Activated effector memory CD4-positive, alpha-beta T cell treated with anti-CD3 and anti-CD28 coated beads, Interleukin-2, amount 50 U/mL, for 16 hours (primary cell): ENCODE results near the gene CAPN2.
"Not testable (repeated sequence)": the region's sequence is repeated elsewhere in the genome, so short reads cannot be mapped to it uniquely, and the experiment has no call there.

Experiments used
- DNase-seq: peaks from one replicate; pipeline ENCODE4 v3.0.0-alpha.2; 2020

CAPN2 gene

DNA sequence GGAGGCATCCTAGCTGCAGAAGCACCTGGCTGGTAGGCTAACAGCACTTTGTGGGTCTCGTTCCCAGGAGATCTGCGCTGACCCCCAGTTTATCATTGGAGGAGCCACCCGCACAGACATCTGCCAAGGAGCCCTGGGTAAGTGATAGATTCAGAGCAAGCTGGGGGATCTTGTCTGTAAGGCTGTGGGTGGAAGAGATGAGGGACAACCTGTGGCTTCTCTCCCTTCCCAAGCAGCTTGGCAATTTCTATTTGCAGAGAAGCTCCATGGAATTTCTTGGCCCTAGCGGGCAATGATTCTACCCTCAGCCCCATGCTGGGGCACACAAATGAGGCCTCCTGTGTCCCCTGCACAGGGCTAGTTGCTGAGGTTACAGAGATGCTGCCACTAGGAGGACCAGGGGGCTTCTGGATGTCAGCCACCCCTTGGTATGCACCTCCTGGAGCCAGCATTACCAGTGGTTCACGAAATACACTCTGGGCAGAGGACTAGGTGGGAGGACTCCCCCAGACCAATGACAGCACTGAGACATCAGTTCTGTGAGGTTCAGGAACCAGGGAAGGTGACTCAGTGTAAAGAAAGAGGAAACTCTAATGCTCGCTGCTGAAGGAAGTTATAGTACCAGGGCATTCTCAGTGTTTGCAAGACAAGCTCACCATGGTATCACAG is 5.5 kb downstream of the CAPN2 start:
- DNase-seq, result no peak

DNA sequence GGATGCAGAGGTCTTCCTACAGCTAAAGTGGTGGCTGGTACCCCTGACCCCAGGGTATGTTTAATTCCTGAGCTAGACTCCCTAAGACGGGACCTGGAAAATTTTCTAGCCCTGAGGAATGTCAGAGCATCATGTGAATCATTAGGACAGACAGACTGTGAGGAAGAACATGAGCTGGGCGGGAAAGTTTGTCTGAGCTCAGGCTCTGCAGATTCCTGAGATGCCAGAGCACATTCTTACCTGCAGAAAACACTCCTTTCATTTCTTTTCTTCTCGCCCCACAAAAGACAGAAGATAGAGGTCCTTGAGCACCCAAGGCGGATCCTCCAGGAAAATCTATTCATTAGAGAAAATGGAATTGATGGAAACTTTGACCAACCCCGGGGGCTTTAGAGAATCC is 6.5 kb downstream of the CAPN2 start:
- no peak for DNase-seq

DNA sequence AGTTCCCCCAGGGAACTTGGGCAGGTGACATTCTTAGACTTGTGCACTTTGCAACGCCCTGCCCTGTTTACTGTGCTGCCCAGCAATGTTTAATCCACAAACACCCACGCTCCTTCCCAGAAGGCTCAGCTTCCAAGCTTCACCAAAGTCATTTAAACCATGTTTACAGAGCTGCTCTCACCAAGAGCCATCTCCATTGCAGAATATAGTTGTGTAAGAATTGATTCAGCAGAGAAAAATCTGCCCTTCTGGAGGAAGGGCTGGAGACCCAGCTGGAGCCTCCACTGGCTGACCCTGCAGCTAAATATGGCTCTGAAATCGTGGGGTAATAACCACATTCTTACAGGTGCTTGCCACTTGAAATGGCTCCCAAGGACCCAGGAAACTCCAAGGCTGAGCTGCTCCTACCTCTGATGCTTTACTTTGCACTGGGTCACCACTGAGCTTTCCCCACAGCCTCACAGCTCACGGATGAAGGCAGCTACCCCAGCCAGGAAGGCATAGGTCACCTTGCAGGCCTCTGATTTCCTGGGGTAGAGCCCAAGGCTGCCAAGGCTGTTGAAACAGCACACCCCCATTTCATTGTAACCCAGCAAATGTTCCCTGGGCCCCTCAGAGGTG is 8.7 kb downstream of the CAPN2 start:
- DNase-seq, result peak; percentile 57

DNA sequence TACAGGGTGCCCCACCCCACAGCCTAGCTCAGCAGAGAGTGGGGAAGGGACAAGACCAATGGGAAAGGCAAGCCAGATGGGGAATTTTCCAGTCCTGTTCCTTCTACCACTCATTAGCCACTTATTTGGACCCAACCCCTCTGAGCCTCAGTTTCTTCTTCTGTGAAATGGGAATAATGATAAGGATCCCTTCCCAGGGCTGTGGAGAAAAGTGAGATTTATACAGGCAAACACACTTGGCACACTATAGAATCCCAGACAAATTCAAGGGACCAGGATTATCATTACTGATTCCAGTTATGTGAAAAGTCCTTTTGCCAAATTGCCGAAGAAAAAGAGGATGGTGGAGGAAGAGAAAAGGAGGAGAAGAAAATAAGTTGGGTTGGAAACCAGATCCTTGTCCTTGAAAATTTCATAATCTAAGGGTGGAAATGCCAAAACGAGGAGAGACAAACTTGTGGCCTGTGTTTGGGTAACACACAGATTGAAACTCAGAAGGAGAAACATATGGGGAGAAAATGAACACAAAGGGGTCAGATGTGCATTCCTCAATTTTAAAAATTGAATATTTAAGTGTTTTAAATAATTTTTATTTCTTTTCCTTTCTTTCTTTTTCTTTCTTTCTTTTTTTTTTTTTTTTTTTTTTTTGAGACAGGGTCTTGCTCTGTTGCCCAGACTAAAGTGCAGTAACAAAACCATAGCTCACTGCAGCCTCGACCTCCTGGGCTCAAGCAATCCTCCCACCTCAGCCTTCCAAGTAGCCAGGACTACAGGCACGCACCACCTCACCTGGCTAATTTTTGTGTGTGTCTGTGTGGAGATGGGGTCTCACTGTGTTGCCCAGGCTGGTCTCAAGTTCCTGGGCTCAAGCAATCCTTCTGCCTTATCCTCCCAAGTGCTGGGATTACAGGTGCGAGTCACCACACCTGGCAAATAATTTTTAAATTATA is 9.6 kb downstream of the CAPN2 start:
- DNase-seq, result no peak

DNA sequence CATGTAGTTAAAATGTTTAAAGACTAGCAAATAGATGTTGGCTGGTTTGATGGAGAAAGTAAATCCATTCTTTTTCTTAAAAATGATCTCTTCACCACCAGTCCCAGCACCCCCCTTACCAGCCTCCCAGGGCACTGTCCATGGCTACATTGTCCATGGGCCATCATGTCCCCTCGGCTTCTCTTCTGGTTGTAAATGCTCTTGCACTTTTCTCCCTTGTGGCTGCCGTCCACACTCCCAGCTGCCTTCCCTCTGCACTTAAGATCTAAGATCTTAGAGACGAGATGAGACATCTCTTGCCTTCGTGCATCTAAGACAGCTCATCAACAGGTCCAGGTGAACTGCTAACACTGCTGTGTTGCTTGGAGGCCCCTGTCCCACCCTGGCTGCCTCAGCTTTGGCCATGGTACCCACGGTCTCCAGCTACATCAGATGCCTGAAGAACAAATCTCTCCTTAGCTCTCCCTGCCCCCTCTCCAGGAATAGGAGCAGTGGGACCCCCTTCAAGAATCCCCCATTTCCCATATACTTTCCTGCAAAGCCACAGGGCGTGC is 11.1 kb downstream of the CAPN2 start:
- no peak for DNase-seq

DNA sequence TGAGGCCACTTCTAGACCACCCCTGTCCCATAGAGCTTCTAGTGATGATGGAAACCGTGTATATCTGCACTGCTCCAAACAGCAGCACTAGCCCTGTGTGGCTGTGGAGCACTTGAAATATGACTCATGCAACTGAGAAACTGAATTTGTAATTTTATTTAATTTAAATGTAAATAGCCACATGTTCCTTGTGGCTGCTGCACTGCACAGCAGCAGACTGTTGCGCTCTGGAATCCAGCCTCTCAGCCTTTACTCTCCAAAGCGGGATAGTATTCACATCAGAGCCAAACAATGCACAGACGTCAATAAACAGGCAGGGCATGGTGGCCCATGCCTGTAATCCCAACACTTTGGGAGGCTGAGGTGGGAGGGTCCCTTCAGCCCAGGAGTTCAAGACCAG is 12.0 kb downstream of the CAPN2 start:
- DNase-seq, result no peak

DNA sequence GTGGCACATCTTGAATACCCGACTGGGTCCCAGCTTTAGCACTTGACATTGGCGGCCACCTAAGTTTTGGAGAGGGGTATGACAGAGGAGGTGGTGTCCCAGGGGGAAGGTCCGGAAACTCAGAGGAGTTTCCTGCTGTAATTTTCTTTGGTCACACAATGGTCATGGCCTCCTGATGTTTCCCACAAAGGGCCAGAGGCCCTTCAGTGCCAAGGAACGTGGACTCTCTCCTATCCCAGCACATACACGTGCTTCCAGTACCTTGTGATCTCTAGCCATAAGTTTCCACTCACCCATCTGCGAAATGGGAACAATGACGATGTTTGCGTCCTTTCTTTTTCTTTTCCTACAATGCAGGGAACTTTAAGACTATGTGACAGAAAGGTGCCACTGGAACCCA is 13.2 kb downstream of the CAPN2 start:
- DNase-seq, result no peak

DNA sequence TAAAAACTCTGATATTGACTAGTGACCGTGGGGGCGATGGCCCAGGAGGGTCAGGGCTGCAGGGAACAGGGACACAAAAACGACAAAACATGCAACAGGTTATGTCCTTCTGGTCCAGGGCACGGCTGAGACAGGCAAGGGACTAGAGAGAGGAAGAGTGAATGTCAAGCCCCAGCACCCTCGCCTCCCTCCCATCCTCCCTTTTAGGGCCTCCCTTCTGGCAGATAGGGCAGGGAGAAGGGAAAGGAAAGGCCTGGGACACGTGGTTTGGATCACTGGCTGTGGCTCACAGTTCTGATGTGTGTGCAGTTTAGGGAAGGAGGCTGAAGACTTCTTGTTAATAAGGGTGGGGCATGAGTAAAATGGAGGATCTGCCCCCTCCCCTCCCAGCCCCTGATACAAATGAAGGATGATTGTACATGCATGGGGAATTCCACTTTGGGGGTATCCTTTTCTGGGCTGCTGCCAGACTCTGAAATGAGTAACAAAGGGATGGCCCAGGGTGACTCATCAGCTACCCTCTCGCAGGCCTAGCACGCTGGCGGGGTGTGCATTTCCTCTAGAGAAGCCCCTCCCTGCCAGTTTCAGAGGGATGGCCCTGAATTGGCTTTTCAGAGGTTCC is 14.2 kb downstream of the CAPN2 start:
- DNase-seq, result peak; percentile 95

DNA sequence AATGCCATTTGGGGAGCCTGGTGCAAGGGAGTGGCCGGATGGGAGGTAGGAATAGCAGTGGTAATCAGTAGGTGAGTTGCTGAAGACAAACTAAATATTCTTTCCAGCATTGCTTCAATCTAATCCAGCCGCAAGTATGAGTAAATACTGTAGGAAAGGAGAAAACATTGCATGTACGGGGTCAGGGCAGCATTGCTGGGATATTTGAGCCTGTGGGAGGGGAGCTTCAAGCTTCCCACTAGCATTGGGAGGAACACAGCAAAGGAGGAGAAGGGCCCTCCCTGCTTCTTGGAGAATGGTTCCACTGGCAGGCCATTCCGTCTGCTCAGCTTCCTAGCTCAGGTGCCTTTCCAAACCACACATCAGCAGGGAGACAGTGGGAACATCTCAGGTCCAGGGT is 15.2 kb downstream of the CAPN2 start:
- no peak for DNase-seq

DNA sequence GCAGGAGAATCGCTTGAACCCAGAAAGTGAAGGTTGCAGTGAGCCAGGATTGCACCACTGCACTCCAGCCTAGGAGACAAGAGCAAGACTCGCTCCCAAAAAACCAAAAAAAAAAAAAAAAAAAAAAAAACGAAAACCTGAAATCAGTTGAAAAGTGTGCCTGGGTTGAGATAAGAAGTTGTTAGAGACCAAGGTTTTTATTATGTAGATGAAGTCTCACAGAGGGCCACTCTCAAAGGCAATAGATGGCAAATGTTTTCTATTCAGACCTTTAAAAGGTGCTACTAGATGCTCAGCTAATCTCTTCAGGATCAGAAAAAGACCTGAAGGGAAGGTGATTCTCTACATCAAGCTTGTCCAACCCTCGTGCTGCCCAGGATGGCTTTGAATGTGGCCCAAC is 17.6 kb downstream of the CAPN2 start:
- no peak for DNase-seq

DNA sequence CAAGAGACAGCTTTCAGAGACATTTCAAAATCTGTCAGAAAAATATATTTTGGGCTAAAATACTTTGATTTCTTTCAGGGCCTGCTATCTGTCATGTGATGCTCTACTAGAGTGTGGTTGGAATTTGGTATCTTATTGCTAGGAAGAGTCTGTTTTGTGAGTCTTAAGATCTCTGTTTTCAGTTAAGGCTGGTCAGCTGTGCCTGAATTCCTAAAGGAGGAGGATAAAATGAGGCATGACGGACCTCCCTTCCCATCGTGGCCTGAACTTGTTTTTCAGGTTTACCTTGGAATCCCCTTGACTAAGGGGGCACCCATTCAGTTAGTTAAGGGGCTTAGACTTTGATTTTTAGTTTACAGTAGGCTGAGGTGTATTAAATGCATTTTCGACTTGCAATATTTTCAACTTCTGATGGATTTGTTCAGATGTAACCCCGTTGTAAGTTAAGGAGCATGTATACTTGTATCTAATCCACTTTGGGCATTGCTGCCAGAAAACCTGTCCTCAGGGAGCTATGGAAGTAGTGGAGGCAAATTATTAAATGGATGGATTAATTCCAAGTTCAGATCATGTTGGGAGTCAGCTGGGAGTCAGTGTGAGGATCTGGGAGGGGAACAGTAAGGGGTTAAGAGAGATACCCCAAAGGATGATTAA is 18.3 kb downstream of the CAPN2 start:
- DNase-seq, result no peak

DNA sequence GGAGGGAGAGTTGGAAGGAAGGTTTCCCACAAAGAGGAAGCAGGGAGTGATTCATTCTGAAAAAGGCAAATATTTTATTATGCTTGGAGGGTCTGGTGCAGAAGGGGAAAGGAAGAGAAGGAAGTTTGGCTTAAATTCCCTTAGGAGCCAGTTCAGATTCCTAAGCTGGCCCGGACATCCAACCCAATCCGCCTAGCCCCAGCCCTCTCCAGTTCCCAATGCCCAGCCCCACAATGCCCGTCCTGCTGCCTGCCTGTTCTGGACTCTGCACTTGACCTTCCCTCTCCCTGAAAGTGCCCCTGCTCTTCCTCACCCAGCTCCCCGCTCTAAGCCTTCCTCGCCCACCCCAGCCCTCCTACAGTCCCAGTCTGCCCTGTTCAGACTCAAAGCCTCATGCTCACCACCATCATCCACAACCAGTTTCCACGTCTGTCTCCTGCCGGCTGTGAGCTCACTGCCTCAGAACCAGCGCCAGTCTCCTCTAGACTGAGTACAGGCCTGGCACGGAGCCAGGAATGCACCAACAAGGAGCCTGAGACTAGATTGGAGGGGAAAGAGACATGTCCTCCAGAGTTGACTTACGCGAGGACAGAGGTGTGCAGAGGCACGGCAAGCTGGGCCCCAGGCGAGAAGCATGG is 18.9 kb downstream of the CAPN2 start:
- no peak for DNase-seq

DNA sequence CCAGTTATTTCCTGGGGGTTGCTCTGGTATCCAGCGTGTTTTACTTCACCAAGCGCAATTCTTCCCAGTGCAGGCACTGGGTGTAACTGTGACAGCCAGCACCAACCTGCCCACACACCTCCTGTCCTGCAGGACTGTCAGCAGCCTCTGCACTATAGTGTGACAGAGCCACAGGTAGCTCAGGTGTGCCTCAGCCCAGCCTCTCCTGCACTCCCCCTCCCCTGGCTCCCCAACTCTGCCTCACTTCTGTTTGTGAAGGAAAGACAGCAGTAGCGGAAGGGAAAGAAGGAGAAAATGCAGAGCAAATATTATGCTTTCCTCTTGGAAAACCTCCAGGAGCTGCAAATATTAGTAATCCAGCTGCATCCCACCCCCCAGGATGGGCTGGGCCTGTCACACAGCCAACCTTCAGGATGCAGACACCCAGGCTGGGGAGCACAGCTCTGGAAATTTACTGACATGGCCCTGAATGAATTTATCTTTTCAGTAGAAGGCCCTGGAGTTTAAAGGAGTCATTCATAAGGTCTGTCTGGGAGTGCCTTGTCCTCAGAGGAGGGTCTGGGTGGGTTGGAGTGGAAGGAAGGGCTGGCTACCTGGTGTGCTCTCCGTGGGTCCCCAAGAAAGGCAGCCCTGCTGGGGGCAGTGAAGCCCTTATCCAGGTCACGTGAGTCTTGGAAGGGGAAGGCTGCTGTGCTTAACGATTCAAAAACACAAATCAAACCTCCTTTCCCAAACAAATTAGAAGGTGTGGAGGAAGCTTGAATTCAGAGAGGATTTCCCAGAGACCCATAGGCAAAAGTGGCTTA is 20.9 kb downstream of the CAPN2 start:
- no peak for DNase-seq

DNA sequence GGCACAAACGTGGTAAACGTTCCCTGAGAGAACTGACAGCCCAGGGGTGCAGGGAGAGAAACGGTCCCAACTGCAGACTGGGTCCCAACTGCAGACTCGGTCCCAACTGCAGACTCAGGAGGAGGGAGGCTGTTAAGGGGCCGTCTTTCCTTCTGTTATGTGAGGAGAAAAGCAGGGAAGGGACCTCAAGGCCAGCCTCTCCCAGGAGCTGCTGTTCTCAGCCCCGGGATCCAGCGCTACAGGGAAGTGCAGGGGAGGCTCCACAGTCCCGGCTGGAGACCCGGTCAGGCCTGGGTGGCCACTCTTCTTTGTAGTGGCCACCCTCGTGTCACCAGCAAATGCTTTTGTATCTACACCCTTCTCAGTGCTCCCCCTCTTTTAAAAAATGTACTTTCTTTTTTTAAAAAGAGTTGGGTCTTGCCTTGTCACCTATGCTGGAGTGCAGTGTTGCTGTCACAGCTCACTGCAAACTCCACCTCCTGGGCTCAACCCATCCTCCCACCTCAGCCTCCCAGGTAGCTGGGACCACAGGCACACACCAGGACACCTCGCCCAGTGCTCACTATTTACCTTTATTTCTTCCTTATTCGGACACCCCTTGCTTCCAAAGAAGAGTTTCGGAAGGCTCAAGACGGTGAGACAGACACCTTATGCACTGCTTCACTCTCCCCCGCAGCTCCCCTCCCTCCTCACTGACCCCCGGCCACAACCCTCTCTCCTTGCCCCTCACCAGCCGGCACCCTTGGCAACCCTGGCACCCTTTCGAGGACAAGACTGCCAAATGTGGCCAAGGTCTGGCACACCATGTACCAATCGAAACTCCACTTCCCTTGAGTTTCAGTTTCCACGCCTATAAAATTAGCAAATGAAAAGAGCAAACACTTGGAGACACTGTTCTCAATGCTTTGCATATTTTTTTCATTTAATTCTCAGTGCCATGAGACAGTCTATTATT is 21.8 kb downstream of the CAPN2 start:
- no peak for DNase-seq

DNA sequence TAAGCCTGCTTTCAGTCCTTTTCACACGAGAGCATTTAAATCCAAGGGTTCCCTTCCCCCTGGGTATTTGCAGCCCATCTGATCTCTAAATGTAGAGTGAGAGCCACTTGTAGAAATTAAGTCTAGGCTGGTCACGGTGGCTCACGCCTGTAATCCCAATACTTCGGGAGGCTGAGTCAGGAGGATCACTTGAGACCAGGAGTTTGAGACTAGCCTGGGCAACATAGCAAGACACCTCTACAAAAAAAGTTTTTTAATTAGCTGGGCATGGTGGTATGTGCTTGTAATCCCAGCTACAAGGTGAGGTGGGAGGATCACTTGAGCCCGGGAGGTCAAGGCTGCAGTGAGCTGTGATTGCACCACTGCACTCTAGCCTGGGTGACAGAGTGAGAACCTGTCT is 24.3 kb downstream of the CAPN2 start:
- not testable (repeated sequence) for DNase-seq

DNA sequence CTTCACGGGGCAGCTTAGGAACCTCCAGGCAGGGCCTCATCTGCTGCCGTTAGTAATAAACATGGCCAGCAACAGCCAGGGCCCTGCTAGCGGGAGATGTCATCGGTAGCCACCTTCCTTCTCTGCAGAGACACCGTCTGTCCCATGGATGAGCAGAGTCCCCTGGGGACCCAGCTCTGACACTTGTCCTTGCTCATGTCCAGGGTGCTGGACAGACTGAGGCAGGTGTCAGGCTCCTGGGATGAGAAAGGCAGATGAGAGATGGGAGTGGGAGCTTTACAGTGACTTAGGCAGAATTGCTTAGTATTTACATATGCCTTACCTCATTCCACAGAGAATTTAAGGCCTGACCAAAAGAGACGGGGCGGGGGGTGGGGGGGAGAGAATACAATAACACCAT is 25.0 kb downstream of the CAPN2 start:
- DNase-seq, result no peak

DNA sequence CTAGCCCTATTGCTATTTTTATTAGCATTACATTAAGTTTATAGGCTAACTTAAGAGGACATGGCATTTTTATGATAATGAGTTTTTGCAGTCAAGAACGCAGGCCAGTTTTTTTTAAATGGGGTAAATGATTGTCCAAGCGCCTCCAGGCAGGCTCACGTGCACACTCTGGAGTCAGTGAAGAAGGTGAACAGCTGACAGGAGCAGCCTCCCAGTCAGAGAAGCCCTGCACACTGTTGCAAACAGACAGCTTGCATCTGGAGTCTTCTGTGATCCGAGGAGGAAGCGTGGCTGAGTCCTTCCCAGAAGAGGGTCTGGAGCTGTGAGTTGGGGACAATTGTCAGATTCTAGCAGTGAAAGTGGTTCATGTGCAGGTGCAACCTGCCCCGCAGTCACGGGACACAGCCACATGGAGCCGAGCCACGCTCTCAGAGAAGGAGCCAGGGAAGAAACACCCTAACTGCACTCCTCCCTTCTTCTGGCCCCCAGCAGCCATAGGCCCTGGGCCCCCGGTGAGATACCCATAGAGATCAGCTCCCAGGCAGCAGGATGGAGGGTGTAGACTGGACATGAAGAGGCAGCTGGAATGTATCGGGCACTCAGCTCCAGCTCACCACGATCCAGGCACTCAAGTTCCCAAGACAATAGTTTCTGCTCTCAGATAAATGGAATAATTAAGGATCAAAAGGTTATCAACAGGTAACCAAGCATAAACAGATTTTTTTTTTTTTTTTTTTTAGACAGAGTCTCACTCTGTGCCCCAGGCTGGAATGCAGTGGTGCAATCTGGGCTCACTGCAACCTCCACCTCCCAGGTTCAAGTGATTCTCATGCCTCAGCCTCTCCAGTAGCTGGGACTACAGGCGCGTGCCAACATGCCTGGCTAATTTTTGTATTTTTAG is 26.4 kb downstream of the CAPN2 start:
- DNase-seq, result no peak

DNA sequence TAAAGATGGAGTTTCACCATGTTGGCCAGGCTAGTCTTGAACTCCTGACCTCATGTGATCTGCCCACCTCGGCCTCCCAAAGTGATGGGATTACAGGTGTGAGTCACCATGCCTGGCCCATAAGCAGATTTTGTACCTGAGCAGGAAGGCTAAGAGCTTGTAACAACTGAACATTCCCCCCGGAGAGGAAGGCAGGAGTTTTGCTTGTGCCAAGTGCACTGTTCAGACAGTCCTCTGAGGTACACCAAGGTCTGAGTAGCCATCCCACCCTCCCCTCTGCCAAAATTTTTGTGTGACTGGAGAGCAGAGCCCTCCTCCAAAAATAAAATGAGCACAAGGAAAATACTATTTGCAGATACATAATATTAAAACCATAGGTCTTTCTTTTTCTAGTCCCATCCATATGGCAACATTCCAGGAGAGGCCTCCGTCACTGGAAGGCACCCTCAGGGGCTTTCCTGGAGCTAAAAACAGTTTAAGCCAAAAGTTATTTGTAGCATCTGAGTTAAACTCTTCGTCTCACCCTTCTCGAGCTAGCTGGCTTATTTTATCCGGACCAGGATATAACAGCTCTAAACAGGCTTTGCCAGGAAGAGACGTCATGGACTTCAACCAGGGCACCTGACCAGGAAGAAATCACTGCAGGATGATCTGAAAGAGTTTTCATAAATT is 27.2 kb downstream of the CAPN2 start:
- DNase-seq, result no peak
